ENCODE measurements around the gene TECR.

Gene TECR

DNA sequence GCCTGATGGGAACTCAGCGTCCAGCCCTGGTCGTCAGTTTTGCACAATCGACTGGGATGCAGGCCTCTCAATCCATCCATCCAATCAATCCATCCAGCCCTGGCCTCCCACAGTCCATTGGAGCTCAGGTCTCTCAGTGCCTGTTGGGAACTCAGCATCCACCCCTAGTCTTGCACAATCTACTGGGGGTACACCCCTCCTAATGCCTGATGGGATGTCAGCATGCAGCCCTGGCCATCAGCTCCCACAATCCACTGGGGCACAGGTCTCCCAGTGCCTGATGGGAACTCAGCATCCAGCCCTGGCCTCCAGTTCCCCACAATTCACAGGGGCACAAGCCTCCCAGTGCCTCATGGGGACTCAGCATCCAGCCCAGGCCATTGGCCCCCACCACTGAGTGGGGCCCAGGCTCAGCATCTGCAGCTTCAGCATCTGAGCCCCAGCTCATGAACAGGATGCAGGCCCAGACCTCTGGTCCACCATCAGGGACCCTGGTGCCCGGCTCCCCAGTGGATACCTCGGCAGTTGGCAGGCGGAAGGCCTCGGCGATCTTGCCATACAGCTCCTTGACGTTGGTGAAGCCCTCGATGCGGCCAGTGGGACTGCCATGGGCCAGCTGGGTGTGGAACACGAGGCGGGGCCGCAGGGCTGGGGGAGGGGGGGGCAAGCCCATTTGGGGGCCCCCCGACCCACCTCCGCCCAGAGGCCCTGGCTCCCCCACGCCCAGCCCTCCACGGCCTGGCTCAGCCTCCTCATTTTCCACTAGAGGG is 47.0 kb upstream of the TECR start:
- H3K79me2 ChIP-seq (ENCODE audit: insufficient read depth, low read length), result no peaks in the 10 kb centered on the region
- H3F3A ChIP-seq (ENCODE audit: low read depth), result no peaks in the 10 kb centered on the region
- no peak overlapping the region for H3K4me2 ChIP-seq (ENCODE audit: low read depth, low read length, poor library complexity, severe bottlenecking)
- peaks cover 4% of the 10 kb centered on the region for H3K4me1 ChIP-seq (ENCODE audit: insufficient read depth, low read length, poor library complexity, severe bottlenecking)
- H3K9ac ChIP-seq (ENCODE audit: low read depth, low read length, poor library complexity, severe bottlenecking), result no peak overlapping the region
- no peaks in the 10 kb centered on the region for H4K20me1 ChIP-seq (ENCODE audit: insufficient read depth, low read length, poor library complexity, severe bottlenecking)
- TF ChIP-seq, protein P1, sequence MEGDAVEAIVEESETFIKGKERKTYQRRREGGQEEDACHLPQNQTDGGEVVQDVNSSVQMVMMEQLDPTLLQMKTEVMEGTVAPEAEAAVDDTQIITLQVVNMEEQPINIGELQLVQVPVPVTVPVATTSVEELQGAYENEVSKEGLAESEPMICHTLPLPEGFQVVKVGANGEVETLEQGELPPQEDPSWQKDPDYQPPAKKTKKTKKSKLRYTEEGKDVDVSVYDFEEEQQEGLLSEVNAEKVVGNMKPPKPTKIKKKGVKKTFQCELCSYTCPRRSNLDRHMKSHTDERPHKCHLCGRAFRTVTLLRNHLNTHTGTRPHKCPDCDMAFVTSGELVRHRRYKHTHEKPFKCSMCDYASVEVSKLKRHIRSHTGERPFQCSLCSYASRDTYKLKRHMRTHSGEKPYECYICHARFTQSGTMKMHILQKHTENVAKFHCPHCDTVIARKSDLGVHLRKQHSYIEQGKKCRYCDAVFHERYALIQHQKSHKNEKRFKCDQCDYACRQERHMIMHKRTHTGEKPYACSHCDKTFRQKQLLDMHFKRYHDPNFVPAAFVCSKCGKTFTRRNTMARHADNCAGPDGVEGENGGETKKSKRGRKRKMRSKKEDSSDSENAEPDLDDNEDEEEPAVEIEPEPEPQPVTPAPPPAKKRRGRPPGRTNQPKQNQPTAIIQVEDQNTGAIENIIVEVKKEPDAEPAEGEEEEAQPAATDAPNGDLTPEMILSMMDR (conservative IDR thresholded peaks at IDR 0.05; ENCODE audit: low read length), result no peak
- H3K36me3 ChIP-seq (ENCODE audit: insufficient read depth, low read length), result no peaks in the 10 kb centered on the region
- H3K4me3 ChIP-seq (ENCODE audit: low read length, poor library complexity, severe bottlenecking), result no peak overlapping the region
- H3K27me3 ChIP-seq (ENCODE audit: insufficient read depth, low read length, poor library complexity, severe bottlenecking), result no peaks in the 10 kb centered on the region
- H3K9me2 ChIP-seq (replicated peaks; ENCODE audit: low read depth, low read length), result no peaks in the 10 kb centered on the region
- H3K9me3 ChIP-seq (ENCODE audit: insufficient read depth, low read depth, low read length), result no peaks in the 10 kb centered on the region
- H2AFZ ChIP-seq (ENCODE audit: low read length), result no peak overlapping the region

DNA sequence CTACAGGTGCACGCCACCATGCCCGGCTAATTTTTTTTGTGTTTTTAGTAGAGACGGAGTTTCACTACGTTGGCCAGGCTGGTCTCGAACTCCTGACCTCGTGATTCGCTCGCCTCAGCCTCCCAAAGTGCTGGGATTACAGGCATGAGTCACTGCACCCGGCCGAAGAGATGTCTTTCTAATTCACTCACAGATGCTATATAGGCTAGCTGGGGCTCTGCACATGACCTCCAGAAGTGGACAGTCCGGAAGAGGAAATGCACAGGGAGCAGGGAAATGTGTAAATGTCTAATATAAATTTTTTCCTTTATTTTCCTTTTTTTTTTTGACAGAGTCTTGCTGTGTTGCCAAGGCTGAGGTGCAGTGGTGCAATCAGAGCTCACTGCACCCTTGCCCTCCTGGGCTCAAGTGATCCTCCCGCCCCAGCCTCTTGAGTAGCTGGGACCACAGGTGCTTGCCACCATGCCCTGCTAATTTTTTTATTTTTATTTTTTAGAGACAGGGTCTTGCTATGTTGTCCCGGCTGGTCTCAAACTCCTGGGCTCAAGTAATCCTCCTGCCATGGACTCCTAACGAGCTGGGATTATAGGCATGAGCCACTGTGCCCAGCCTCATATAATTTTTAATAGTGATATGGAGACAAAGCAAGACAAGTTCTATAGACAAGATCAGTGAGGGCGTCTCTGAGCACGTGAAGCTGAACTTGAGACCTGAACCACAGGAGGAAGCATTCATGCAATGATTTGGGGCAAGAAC is 41.8 kb upstream of the TECR start:
- H2AFZ ChIP-seq (ENCODE audit: low read length), result no peak overlapping the region
- no peaks in the 10 kb centered on the region for H3K27me3 ChIP-seq (ENCODE audit: insufficient read depth, low read length, poor library complexity, severe bottlenecking)
- no peak overlapping the region for H3K9ac ChIP-seq (ENCODE audit: low read depth, low read length, poor library complexity, severe bottlenecking)
- H3K4me2 ChIP-seq (ENCODE audit: low read depth, low read length, poor library complexity, severe bottlenecking), result no peak overlapping the region
- no peaks in the 10 kb centered on the region for H4K20me1 ChIP-seq (ENCODE audit: insufficient read depth, low read length, poor library complexity, severe bottlenecking)
- H3K4me3 ChIP-seq (ENCODE audit: low read length, poor library complexity, severe bottlenecking), result no peak overlapping the region
- no peaks in the 10 kb centered on the region for H3K9me2 ChIP-seq (replicated peaks; ENCODE audit: low read depth, low read length)
- no peaks in the 10 kb centered on the region for H3K79me2 ChIP-seq (ENCODE audit: insufficient read depth, low read length)
- H3K36me3 ChIP-seq (ENCODE audit: insufficient read depth, low read length), result no peaks in the 10 kb centered on the region
- no peak for TF ChIP-seq EZH2phosphoT487 (IDR thresholded peaks at IDR 0.05; ENCODE audit: borderline replicate concordance)
- TF ChIP-seq, protein P1 (conservative IDR thresholded peaks at IDR 0.05; ENCODE audit: low read length), result no peak
- H3K4me1 ChIP-seq (ENCODE audit: insufficient read depth, low read length, poor library complexity, severe bottlenecking), result no peaks in the 10 kb centered on the region
- no peaks in the 10 kb centered on the region for H3K9me3 ChIP-seq (ENCODE audit: insufficient read depth, low read depth, low read length)
- no peaks in the 10 kb centered on the region for H3F3A ChIP-seq (ENCODE audit: low read depth)

DNA sequence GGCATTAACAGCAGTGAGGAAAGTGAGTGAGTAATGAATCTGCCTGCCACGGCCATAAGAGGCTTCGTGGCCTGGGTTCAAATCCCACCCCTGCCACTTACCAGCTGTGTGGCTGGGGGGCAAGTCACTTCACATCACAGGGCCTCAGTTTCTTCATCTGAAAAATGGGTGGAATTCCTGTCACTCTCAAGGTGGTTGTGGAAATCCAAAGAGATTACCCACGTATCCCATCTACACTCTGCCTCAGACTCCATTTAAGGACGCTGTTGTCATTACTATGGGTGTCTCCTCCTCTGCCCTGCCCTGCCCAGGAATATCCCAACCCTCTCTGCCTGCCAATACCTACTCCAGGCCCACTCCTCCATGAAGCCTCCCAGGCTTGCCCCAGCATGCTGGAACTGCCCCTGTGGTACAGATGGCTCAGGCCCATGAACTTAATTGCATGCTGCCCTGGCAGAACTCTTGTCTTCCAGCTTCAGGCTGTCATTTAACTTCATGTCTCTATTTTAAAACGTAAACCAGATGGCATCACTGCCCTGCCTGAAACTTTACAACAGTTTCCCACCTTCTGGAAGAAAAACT is 36.5 kb upstream of the TECR start:
- no peaks in the 10 kb centered on the region for H3K27me3 ChIP-seq (ENCODE audit: insufficient read depth, low read length, poor library complexity, severe bottlenecking)
- no peak overlapping the region for H2AFZ ChIP-seq (ENCODE audit: low read length)
- H3K4me1 ChIP-seq (ENCODE audit: insufficient read depth, low read length, poor library complexity, severe bottlenecking), result peaks cover 18% of the 10 kb centered on the region
- H3K9me3 ChIP-seq (ENCODE audit: insufficient read depth, low read depth, low read length), result no peaks in the 10 kb centered on the region
- no peaks in the 10 kb centered on the region for H3F3A ChIP-seq (ENCODE audit: low read depth)
- TF ChIP-seq EZH2phosphoT487 (IDR thresholded peaks at IDR 0.05; ENCODE audit: borderline replicate concordance), result no peak
- TF ChIP-seq, protein P1 (conservative IDR thresholded peaks at IDR 0.05; ENCODE audit: low read length), result no peak
- no peak overlapping the region for H3K4me2 ChIP-seq (ENCODE audit: low read depth, low read length, poor library complexity, severe bottlenecking)
- H4K20me1 ChIP-seq (ENCODE audit: insufficient read depth, low read length, poor library complexity, severe bottlenecking), result no peaks in the 10 kb centered on the region
- H3K9me2 ChIP-seq (replicated peaks; ENCODE audit: low read depth, low read length), result no peaks in the 10 kb centered on the region
- H3K9ac ChIP-seq (ENCODE audit: low read depth, low read length, poor library complexity, severe bottlenecking), result no peak overlapping the region
- H3K79me2 ChIP-seq (ENCODE audit: insufficient read depth, low read length), result peaks cover 10% of the 10 kb centered on the region; the same call in 1 of the 2 replicates
- no peaks in the 10 kb centered on the region for H3K36me3 ChIP-seq (ENCODE audit: insufficient read depth, low read length)
- no peak overlapping the region for H3K4me3 ChIP-seq (ENCODE audit: low read length, poor library complexity, severe bottlenecking)

Measured in Loucy (cell line).